Measurements from ENCODE around the gene TTC1. TPM values are rescaled to one million over a fixed set of nuclear protein-coding genes. Genes with fewer than 3 reads are reported as not detected.

Gene TTC1
- total RNA-seq, 1 donor from 2014 or later = 59.9 TPM

GRCh38 chr5:160047423-160047822 lies 38.5 kb downstream of the TTC1 start:
- no peaks in the 10 kb centered on the region for H3K27me3 Mint-ChIP-seq
- no peaks in the 10 kb centered on the region for H3K4me1 Mint-ChIP-seq
- no peak overlapping the region for H3K4me3 Mint-ChIP-seq
- DNase-seq (no peak), ATAC-seq (ENCODE audit: low read depth) (no peak)
- H3K36me3 Mint-ChIP-seq (ENCODE audit: low read depth) = peaks cover 78% of the 10 kb centered on the region
- POLR2A ChIA-PET = no interaction called here
- TF ChIP-seq CTCF (IDR thresholded peaks at IDR 0.05) = no peak
- CTCF ChIA-PET = interaction anchor here (0.9 kb wide), 1 partner anchor 25 kb away, joined by 3 read pairs; no protein-coding TSS in a partner anchor
- no peaks in the 10 kb centered on the region for H3K9me3 Mint-ChIP-seq
- intact Hi-C loops (cut with micrococcal nuclease) = no loop called here
- H3K27ac Mint-ChIP-seq = no peak overlapping the region

GRCh38 chr5:160048131-160048530 lies 39.2 kb downstream of the TTC1 start:
- Mint-ChIP-seq H3K36me3 (ENCODE audit: low read depth) (peaks cover 79% of the 10 kb centered on the region), H3K4me3 (no peak overlapping the region), H3K4me1 (peaks cover 5% of the 10 kb centered on the region), H3K27me3 (no peaks in the 10 kb centered on the region), H3K9me3 (no peaks in the 10 kb centered on the region), H3K27ac (no peak overlapping the region)
- ChIA-PET POLR2A (no interaction called here), CTCF (no interaction called here)
- ATAC-seq (ENCODE audit: low read depth) (no peak), DNase-seq (no peak)
- TF ChIP-seq CTCF (IDR thresholded peaks at IDR 0.05) = no peak
- intact Hi-C loops (cut with micrococcal nuclease) = no loop called here

DNA sequence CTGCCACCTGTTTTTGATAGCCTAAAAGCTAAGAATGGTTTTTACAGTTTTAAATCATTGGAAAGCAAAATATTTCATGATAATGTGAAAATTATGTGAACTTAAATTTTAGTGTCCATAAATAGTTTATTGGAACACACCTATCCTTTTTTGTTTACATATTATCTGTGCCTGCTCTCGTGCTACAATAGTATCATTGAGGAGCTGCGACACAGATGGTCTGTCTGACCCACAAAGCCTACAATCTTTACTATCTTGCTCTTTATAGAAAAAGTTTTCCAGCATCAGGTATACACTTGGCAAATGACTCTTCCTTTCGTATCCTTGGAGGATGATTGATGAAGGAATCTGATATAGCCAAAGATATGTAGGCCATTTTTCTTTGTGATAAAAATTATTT lies 40.2 kb downstream of the TTC1 start:
- no peaks in the 10 kb centered on the region for H3K9me3 Mint-ChIP-seq
- H3K4me3 Mint-ChIP-seq = no peak overlapping the region
- no peak for TF ChIP-seq CTCF (IDR thresholded peaks at IDR 0.05)
- no peak overlapping the region for H3K27ac Mint-ChIP-seq
- intact Hi-C loops (cut with micrococcal nuclease) = no loop called here
- peaks cover 80% of the 10 kb centered on the region for H3K36me3 Mint-ChIP-seq (ENCODE audit: low read depth)
- H3K27me3 Mint-ChIP-seq = no peaks in the 10 kb centered on the region
- ATAC-seq (ENCODE audit: low read depth) (no peak), DNase-seq (no peak)
- CTCF ChIA-PET = no interaction called here
- H3K4me1 Mint-ChIP-seq = peaks cover 5% of the 10 kb centered on the region
- POLR2A ChIA-PET = no interaction called here

DNA sequence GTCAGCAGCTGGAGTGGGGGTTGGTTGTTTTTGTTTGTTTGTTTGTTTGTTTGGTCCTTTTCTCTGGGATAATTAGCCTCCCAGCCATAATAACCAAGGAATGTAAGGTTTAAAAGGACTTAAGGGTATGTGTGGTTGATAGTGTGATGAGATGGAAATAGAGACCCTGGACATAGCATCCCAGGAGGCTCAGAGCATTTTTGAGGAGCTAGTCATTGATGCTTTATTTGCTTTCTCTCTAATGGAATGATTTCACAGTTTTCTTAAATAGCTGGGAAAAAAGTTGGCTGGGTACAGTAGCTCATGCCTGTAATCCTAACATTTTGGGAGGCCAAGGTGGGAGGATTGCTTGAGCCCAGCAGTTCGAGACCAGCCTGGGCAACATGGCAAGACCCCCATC lies 45.1 kb downstream of the TTC1 start:
- CTCF ChIA-PET = no interaction called here
- POLR2A ChIA-PET = no interaction called here
- DNase-seq (no peak), ATAC-seq (ENCODE audit: low read depth) (no peak)
- intact Hi-C loops (cut with micrococcal nuclease) = no loop called here
- Mint-ChIP-seq H3K27me3 (no peaks in the 10 kb centered on the region), H3K4me3 (no peak overlapping the region), H3K27ac (no peak overlapping the region), H3K9me3 (no peaks in the 10 kb centered on the region), H3K36me3 (ENCODE audit: low read depth) (peaks cover 88% of the 10 kb centered on the region), H3K4me1 (peaks cover 5% of the 10 kb centered on the region)
- no peak for TF ChIP-seq CTCF (IDR thresholded peaks at IDR 0.05)

DNA sequence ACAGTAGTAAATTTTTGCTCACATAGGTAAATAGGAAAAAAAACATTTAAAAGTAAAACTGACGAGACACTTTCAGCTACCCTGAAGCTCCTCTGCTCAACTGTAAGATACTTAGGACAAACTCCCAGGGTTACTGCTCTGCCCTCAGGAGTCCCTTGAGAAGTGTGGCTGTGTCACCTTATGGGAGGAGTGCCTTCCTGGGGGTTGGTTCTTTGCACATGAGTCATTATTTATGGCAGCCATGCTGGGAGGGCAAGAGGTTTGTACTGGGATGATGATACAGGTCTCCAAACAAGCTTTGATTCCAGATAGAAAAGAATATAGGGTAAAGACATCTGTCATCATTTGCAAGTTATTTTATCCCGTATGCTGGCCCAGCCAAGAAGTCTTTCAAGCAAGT lies 45.9 kb downstream of the TTC1 start:
- Mint-ChIP-seq H3K36me3 (ENCODE audit: low read depth) (peaks cover 88% of the 10 kb centered on the region), H3K4me1 (peaks cover 5% of the 10 kb centered on the region), H3K4me3 (no peak overlapping the region), H3K27me3 (no peaks in the 10 kb centered on the region), H3K27ac (no peak overlapping the region), H3K9me3 (no peaks in the 10 kb centered on the region)
- ATAC-seq (ENCODE audit: low read depth) (no peak), DNase-seq (no peak)
- intact Hi-C loops (cut with micrococcal nuclease) = no loop called here
- POLR2A ChIA-PET = no interaction called here
- CTCF ChIA-PET = no interaction called here
- no peak for TF ChIP-seq CTCF (IDR thresholded peaks at IDR 0.05)
